ENCODE results near the gene PRR33. TPM values are rescaled to one million over a fixed set of nuclear protein-coding genes. Genes with fewer than 3 reads are reported as not detected.

PRR33 gene
- total and polyA plus RNA-seq, 4 donors, result not detected

GRCh38 chr11:1933416-1934334 is 42.0 kb upstream of the PRR33 start:
- no peaks in the 10 kb centered on the region for H3K36me3 ChIP-seq (ENCODE audit: control insufficient read depth in 4 of 4, insufficient read depth in 3 of 4, low read depth in 1 of 4, low read length in 3 of 4)
- no peak for DNase-seq (ENCODE audit: low spot score)
- H3K9me3 ChIP-seq (ENCODE audit: control insufficient read depth in 4 of 4, low read length in 3 of 4), result no peaks in the 10 kb centered on the region
- no peak for TF ChIP-seq CTCF (IDR thresholded peaks at IDR 0.05; ENCODE audit: low read depth, low read length, missing input control)
- no peak for TF ChIP-seq EGR1 (IDR thresholded peaks at IDR 0.05; ENCODE audit: low read depth in 2 of 2)
- TF ChIP-seq NR2F2 (IDR thresholded peaks at IDR 0.05), result no peak
- no peak for TF ChIP-seq RAD21 (IDR thresholded peaks at IDR 0.05)
- TF ChIP-seq ATF3 (IDR thresholded peaks at IDR 0.05), result no peak
- TF ChIP-seq FOXA1 (IDR thresholded peaks at IDR 0.05), result no peak
- no peak for TF ChIP-seq HNF4A (conservative IDR thresholded peaks at IDR 0.05)
- no peak for TF ChIP-seq TAF1 (conservative IDR thresholded peaks at IDR 0.05)
- TF ChIP-seq YY1 (IDR thresholded peaks at IDR 0.05), result no peak
- no peak for TF ChIP-seq HNF4G (IDR thresholded peaks at IDR 0.05)
- no peak for TF ChIP-seq FOXA2 (IDR thresholded peaks at IDR 0.05)
- no peak for TF ChIP-seq JUND (IDR thresholded peaks at IDR 0.05)
- no peak for TF ChIP-seq REST (IDR thresholded peaks at IDR 0.05)
- no peak for TF ChIP-seq MAX (IDR thresholded peaks at IDR 0.05)
- no peak for TF ChIP-seq SP1 (IDR thresholded peaks at IDR 0.05)
- no peak overlapping the region for H3K4me3 ChIP-seq (ENCODE audit: low read depth in 1 of 3, low read length in 3 of 3)
- H3K9ac ChIP-seq (ENCODE audit: low read depth in 1 of 2, low read length in 2 of 2), result no peak overlapping the region
- H3K27me3 ChIP-seq (ENCODE audit: control insufficient read depth in 4 of 4, insufficient read depth in 4 of 4, low read length in 3 of 4), result no peaks in the 10 kb centered on the region
- no peaks in the 10 kb centered on the region for H3K4me1 ChIP-seq (ENCODE audit: control insufficient read depth in 4 of 4, insufficient read depth in 4 of 4, low read length in 3 of 4)
- 83% methylated on average over 18 of the region's 18 CpGs for WGBS
- no peak overlapping the region for H3K27ac ChIP-seq (ENCODE audit: low read depth in 1 of 2, low read length in 2 of 2)

- no peaks in the 10 kb centered on the region for H3K9me3 ChIP-seq (ENCODE audit: control insufficient read depth in 4 of 4, low read length in 3 of 4)
- H3K27me3 ChIP-seq (ENCODE audit: control insufficient read depth in 4 of 4, insufficient read depth in 4 of 4, low read length in 3 of 4), result no peaks in the 10 kb centered on the region
- H3K4me3 ChIP-seq (ENCODE audit: low read depth in 1 of 3, low read length in 3 of 3), result no peak overlapping the region
- no peaks in the 10 kb centered on the region for H3K36me3 ChIP-seq (ENCODE audit: control insufficient read depth in 4 of 4, insufficient read depth in 3 of 4, low read depth in 1 of 4, low read length in 3 of 4)
- DNase-seq (ENCODE audit: low spot score), result no peak
- H3K4me1 ChIP-seq (ENCODE audit: control insufficient read depth in 4 of 4, insufficient read depth in 4 of 4, low read length in 3 of 4), result no peaks in the 10 kb centered on the region
- no peak overlapping the region for H3K27ac ChIP-seq (ENCODE audit: low read depth in 1 of 2, low read length in 2 of 2)
- no peak overlapping the region for H3K9ac ChIP-seq (ENCODE audit: low read depth in 1 of 2, low read length in 2 of 2)
- WGBS, result 94% methylated on average over 4 of the region's 4 CpGs
- no peak for TF ChIP-seq FOXA1 (IDR thresholded peaks at IDR 0.05)
- TF ChIP-seq CTCF (IDR thresholded peaks at IDR 0.05; ENCODE audit: low read depth, low read length, missing input control), result no peak
- no peak for TF ChIP-seq JUND (IDR thresholded peaks at IDR 0.05)
- no peak for TF ChIP-seq RAD21 (IDR thresholded peaks at IDR 0.05)
- TF ChIP-seq SP1 (IDR thresholded peaks at IDR 0.05), result no peak
- TF ChIP-seq EGR1 (IDR thresholded peaks at IDR 0.05; ENCODE audit: low read depth in 2 of 2), result no peak
- no peak for TF ChIP-seq FOXA2 (IDR thresholded peaks at IDR 0.05)
- no peak for TF ChIP-seq ATF3 (IDR thresholded peaks at IDR 0.05)
- TF ChIP-seq REST (IDR thresholded peaks at IDR 0.05), result no peak
- no peak for TF ChIP-seq MAX (IDR thresholded peaks at IDR 0.05)
- no peak for TF ChIP-seq YY1 (IDR thresholded peaks at IDR 0.05)
- no peak for TF ChIP-seq RXRA (IDR thresholded peaks at IDR 0.05)
These were observed 41.0 kb upstream of the PRR33 start for GRCh38 chr11:1932681-1933080.
